HCT116 (cell line): Measurements from ENCODE around the gene RASAL2. TPM values are rescaled to one million over a fixed set of nuclear protein-coding genes. Genes with fewer than 3 reads are reported as not detected.

Experiments used
- ATAC-seq: fragments of 200-7000 bp; cut with Tn5 transposase; 2 replicates; pipeline ENCODE4 v1.9.1; 2020; ENCODE audit warnings: mild to moderate bottlenecking, moderate library complexity
- BruUV-seq: library from RNA; stranded (reverse); fragments of 400-500 nt; replicated peaks from 2 replicates; lab custom pipeline; 2021; lab: Mats Ljungman, UMichigan
- CTCF ChIA-PET: fragments of 300-600 bp; sonication (Branson Sonifier 250); formaldehyde crosslinking; loops from one replicate; lab custom pipeline; 2021; ENCODE audit warnings: antibody characterized with exemption; lab: Charles Lee
- POLR2A ChIA-PET: fragments of 300-600, 350-600 bp; sonication (Branson Sonifier 250); formaldehyde crosslinking; loops from one replicate; lab custom pipeline; 2021; ENCODE audit warnings: antibody characterized with exemption; lab: Charles Lee
- RAD21 ChIA-PET, 2 experiments: fragments of 300-600 bp; sonication (Branson Sonifier 250); formaldehyde crosslinking; loops; one replicate each; lab custom pipeline; 2023; ENCODE audit warnings: low total read pairs in 2 of 2; ENCODE audit not compliant: uncharacterized antibody in 2 of 2, unreplicated experiment in 2 of 2, low non-redundant PET in 1 of 2; lab: Charles Lee
- DNase-seq: peaks from one replicate; pipeline ENCODE4 v3.0.0-alpha.2; 2010; ENCODE audit warnings: low read depth, low spot score
- H2AFZ ChIP-seq: fragments of 200-600 bp; shearing (Covaris generic), sonication (generic); 2 replicates; pipeline ENCODE4 v1.6.1; 2017; ENCODE audit warnings: low read depth, mixed run types, mixed read lengths, antibody characterized with exemption, low read length; ENCODE audit not compliant: poor library complexity, severe bottlenecking
- H3K27ac ChIP-seq: 2 replicates; pipeline ENCODE4 v1.5.1; 2012; ENCODE audit warnings: low read depth, low read length
- H3K27me3 ChIP-seq: fragments of 200-600 bp; sonication (generic); 2 replicates; pipeline ENCODE4 v1.6.1; 2016; ENCODE audit warnings: mixed run types, low read length, mixed read lengths; ENCODE audit not compliant: insufficient read depth
- H3K36me3 ChIP-seq, 2 experiments: fragments of 200-500 bp in 1 of 2; fragments of 200-600 bp in 1 of 2; sonication (Bioruptor generic) in 1 of 2; sonication (generic) in 1 of 2; 2 replicates each; pipeline versions ENCODE4 v1.5.1 to v1.6.1; 2014 to 2016; ENCODE audit warnings: low read length in 2 of 2, inconsistent platforms in 1 of 2, mixed read lengths in 1 of 2, mixed run types in 1 of 2; ENCODE audit not compliant: insufficient read depth in 2 of 2, control insufficient read depth in 1 of 2
- H3K4me1 ChIP-seq, 2 experiments: fragments of 200-600 bp in 1 of 2; sonication (generic) in 1 of 2; 2 replicates each; pipeline versions ENCODE4 v1.5.1 to v1.6.1; 2012 to 2017; ENCODE audit warnings: low read length in 2 of 2, inconsistent platforms in 1 of 2, mild to moderate bottlenecking in 1 of 2, mixed read lengths in 1 of 2, mixed run types in 1 of 2, moderate library complexity in 1 of 2; ENCODE audit not compliant: insufficient read depth in 2 of 2, control insufficient read depth in 1 of 2
- H3K4me2 ChIP-seq: fragments of 200-600 bp; sonication (generic); 2 replicates; pipeline ENCODE4 v1.6.1; 2017; ENCODE audit warnings: mixed run types, low read length, mixed read lengths
- H3K4me3 ChIP-seq, 2 experiments: fragments of 200-600 bp in 1 of 2; sonication (generic) in 1 of 2; replicated peaks in 1 of 2; 2 replicates each; pipeline ENCODE4 v1.5.1; 2011 to 2016; ENCODE audit warnings: low read length in 2 of 2, control low read depth in 1 of 2, low read depth in 1 of 2, mild to moderate bottlenecking in 1 of 2, mixed read lengths in 1 of 2, mixed run types in 1 of 2
- H3K79me2 ChIP-seq: fragments of 200-600 bp; sonication (generic); 2 replicates; pipeline ENCODE4 v1.6.1; 2017; ENCODE audit warnings: mild to moderate bottlenecking, mixed run types, low read length, moderate library complexity, mixed read lengths; ENCODE audit not compliant: insufficient read depth
- H3K9ac ChIP-seq: fragments of 200-600 bp; sonication (generic); 2 replicates; pipeline ENCODE4 v1.6.1; 2016; ENCODE audit warnings: low read length, mixed read lengths
- H3K9me2 ChIP-seq: fragments of 200-600 bp; sonication (generic), shearing (Covaris generic); 2 replicates; pipeline ENCODE4 v1.6.1; 2017; ENCODE audit warnings: mixed run types, mild to moderate bottlenecking, moderate library complexity; ENCODE audit not compliant: insufficient read depth
- H3K9me3 ChIP-seq, 2 experiments: fragments of 200-500 bp in 1 of 2; fragments of 200-600 bp in 1 of 2; sonication (Bioruptor generic) in 1 of 2; sonication (generic) in 1 of 2; 2 replicates each; pipeline ENCODE4 v1.6.1; 2014 to 2017; ENCODE audit warnings: low read length in 2 of 2, mixed read lengths in 2 of 2, inconsistent platforms in 1 of 2, low read depth in 1 of 2, mild to moderate bottlenecking in 1 of 2, mixed run types in 1 of 2, moderate library complexity in 1 of 2; ENCODE audit not compliant: control insufficient read depth in 1 of 2, insufficient read depth in 1 of 2
- H4K20me1 ChIP-seq: fragments of 200-600 bp; sonication (generic), shearing (Covaris generic); 2 replicates; pipeline ENCODE4 v1.6.1; 2017; ENCODE audit warnings: mixed run types, mild to moderate bottlenecking, moderate library complexity; ENCODE audit not compliant: insufficient read depth
- CBX3 ChIP-seq: IDR thresholded peaks from 2 replicates; pipeline ENCODE4 v1.6.1; 2012; ENCODE audit warnings: low read depth
- ELF1 ChIP-seq: IDR thresholded peaks from 2 replicates; pipeline ENCODE4 v1.6.1; 2012; ENCODE audit warnings: low read depth, borderline replicate concordance
- EZH2phosphoT487 ChIP-seq: fragments of 200-600 bp; IDR thresholded peaks from 2 replicates; pipeline ENCODE4 v1.6.1; 2018; ENCODE audit warnings: antibody characterized with exemption, borderline replicate concordance
- JUND ChIP-seq: IDR thresholded peaks from 2 replicates; pipeline ENCODE4 v1.6.1; 2012
- YY1 ChIP-seq: IDR thresholded peaks from 2 replicates; pipeline ENCODE4 v1.6.1; 2011; ENCODE audit warnings: low read length, low read depth, moderate library complexity, mild to moderate bottlenecking; ENCODE audit not compliant: insufficient replicate concordance; ENCODE audit errors: extremely low read depth
- ZNF274 ChIP-seq: fragments of 200-500 bp; sonication (Bioruptor generic); IDR thresholded peaks from 2 replicates; pipeline ENCODE4 v1.6.1; 2014; ENCODE audit warnings: mild to moderate bottlenecking, low read depth, low read length, inconsistent platforms
- intact Hi-C: fragments of 100-400 bp; cut with micrococcal nuclease; formaldehyde crosslinking; loops from 2 replicates; pipeline ENCODE4 v1.10.0; 2022
- total RNA-seq: library from RNA; stranded (reverse); gene quantifications from one replicate; pipeline ENCODE4 v1.2.1, GENCODE V29; 2021; ENCODE audit not compliant: unreplicated experiment
- TF ChIP-seq, protein P1 (sequence below): IDR thresholded peaks from 2 replicates; pipeline ENCODE4 v1.6.1; 2012
- TF ChIP-seq, protein P2 (sequence below), 3 experiments: fragments of 200-600 bp in 1 of 3; sonication (generic) in 1 of 3; IDR thresholded peaks in 2 of 3; conservative IDR thresholded peaks in 1 of 3; 2 replicates each; pipeline ENCODE4 v1.5.1; 2012 to 2017; ENCODE audit warnings: low read depth in 2 of 3, low read length in 2 of 3, antibody characterized with exemption in 1 of 3, borderline replicate concordance in 1 of 3, control low read depth in 1 of 3, mild to moderate bottlenecking in 1 of 3, mixed read lengths in 1 of 3, mixed run types in 1 of 3, moderate library complexity in 1 of 3; ENCODE audit not compliant: insufficient read depth in 1 of 3
- TF ChIP-seq, protein P3 (sequence below): IDR thresholded peaks from 2 replicates; pipeline ENCODE4 v1.6.1; 2012; ENCODE audit warnings: low read depth

RASAL2 gene
- total RNA-seq, 1 experiment from 2014 or later = 11.7 TPM

DNA sequence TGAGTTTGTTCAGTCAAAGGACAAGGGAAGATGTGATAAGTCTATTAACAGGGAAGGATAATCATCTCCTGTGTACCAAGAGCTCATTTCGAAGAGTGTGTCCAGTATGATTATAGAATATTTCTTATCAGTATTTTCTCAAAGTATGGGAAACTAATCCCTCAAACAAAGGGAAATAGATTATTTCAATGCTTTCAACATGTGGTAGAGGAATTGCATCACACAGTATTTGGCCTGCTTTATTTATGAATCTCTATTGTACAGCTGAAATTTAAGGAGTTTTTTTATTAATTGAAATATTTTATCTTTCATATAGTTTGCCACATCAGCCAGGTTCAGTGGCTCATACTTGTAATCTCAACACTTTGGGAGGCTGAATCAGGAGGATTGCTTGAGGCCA is 251.9 kb downstream of the RASAL2 start:
- peaks cover 23 to 33% of the 10 kb centered on the region in 2 experiments for H3K4me1 ChIP-seq
- POLR2A ChIA-PET = no interaction called here
- H2AFZ ChIP-seq = no peak overlapping the region
- H3K36me3 ChIP-seq = no peaks in the 10 kb centered on the region
- no peaks in the 10 kb centered on the region for H3K9me2 ChIP-seq
- TF ChIP-seq CBX3 = no peak
- TF ChIP-seq EZH2phosphoT487 = no peak
- no peak for TF ChIP-seq JUND
- TF ChIP-seq, protein P1, sequence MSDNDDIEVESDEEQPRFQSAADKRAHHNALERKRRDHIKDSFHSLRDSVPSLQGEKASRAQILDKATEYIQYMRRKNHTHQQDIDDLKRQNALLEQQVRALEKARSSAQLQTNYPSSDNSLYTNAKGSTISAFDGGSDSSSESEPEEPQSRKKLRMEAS = no peak
- TF ChIP-seq, protein P2, sequence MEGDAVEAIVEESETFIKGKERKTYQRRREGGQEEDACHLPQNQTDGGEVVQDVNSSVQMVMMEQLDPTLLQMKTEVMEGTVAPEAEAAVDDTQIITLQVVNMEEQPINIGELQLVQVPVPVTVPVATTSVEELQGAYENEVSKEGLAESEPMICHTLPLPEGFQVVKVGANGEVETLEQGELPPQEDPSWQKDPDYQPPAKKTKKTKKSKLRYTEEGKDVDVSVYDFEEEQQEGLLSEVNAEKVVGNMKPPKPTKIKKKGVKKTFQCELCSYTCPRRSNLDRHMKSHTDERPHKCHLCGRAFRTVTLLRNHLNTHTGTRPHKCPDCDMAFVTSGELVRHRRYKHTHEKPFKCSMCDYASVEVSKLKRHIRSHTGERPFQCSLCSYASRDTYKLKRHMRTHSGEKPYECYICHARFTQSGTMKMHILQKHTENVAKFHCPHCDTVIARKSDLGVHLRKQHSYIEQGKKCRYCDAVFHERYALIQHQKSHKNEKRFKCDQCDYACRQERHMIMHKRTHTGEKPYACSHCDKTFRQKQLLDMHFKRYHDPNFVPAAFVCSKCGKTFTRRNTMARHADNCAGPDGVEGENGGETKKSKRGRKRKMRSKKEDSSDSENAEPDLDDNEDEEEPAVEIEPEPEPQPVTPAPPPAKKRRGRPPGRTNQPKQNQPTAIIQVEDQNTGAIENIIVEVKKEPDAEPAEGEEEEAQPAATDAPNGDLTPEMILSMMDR (IDR thresholded peaks at IDR 0.05 in 2 of 3, conservative IDR thresholded peaks at IDR 0.05 in 1 of 3; ENCODE audit: borderline replicate concordance in 1 of 3, insufficient read depth in 1 of 3, low read depth in 2 of 3, low read length in 2 of 3) = no peak
- no peak for TF ChIP-seq ZNF274
- TF ChIP-seq, protein P3, sequence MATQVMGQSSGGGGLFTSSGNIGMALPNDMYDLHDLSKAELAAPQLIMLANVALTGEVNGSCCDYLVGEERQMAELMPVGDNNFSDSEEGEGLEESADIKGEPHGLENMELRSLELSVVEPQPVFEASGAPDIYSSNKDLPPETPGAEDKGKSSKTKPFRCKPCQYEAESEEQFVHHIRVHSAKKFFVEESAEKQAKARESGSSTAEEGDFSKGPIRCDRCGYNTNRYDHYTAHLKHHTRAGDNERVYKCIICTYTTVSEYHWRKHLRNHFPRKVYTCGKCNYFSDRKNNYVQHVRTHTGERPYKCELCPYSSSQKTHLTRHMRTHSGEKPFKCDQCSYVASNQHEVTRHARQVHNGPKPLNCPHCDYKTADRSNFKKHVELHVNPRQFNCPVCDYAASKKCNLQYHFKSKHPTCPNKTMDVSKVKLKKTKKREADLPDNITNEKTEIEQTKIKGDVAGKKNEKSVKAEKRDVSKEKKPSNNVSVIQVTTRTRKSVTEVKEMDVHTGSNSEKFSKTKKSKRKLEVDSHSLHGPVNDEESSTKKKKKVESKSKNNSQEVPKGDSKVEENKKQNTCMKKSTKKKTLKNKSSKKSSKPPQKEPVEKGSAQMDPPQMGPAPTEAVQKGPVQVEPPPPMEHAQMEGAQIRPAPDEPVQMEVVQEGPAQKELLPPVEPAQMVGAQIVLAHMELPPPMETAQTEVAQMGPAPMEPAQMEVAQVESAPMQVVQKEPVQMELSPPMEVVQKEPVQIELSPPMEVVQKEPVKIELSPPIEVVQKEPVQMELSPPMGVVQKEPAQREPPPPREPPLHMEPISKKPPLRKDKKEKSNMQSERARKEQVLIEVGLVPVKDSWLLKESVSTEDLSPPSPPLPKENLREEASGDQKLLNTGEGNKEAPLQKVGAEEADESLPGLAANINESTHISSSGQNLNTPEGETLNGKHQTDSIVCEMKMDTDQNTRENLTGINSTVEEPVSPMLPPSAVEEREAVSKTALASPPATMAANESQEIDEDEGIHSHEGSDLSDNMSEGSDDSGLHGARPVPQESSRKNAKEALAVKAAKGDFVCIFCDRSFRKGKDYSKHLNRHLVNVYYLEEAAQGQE = no peak
- no peak for TF ChIP-seq ELF1
- no peak for TF ChIP-seq YY1
- ATAC-seq (no peak), DNase-seq (no peak)
- no peak overlapping the region for H3K9ac ChIP-seq
- no peaks in the 10 kb centered on the region for H3K79me2 ChIP-seq
- H4K20me1 ChIP-seq = no peaks in the 10 kb centered on the region
- H3K9me3 ChIP-seq = no peaks in the 10 kb centered on the region
- CTCF ChIA-PET = interaction anchor here (1.1 to 2.2 kb wide), 4 partner anchors 10 to 155 kb away, joined by 3 to 10 read pairs (median 3); no protein-coding TSS in a partner anchor
- intact Hi-C loops = no loop called here
- no peak overlapping the region for H3K27ac ChIP-seq
- no peaks in the 10 kb centered on the region for H3K27me3 ChIP-seq
- no peak overlapping the region for H3K4me2 ChIP-seq
- RAD21 ChIA-PET = no interaction called here
- H3K4me3 ChIP-seq = no peak overlapping the region
- BruUV-seq = no TSS peak
